ENCODE data around the gene DPP6.

Gene DPP6

GRCh38 chr7:154709840-154710520 is 657.8 kb downstream of the DPP6 start:
- DNase-seq (ENCODE audit: low read depth) = no peak

GRCh38 chr7:154720016-154720415 is 667.8 kb downstream of the DPP6 start:
- no peak for DNase-seq (ENCODE audit: low read depth)

- no peak for DNase-seq (ENCODE audit: low read depth)
Observed at GRCh38 chr7:154721086-154721485, 668.9 kb downstream of the DPP6 start.

- no peak for DNase-seq (ENCODE audit: low read depth)
Observed at GRCh38 chr7:154726368-154726767, 674.2 kb downstream of the DPP6 start.

GRCh38 chr7:154729056-154729455 is 676.9 kb downstream of the DPP6 start:
- no peak for DNase-seq (ENCODE audit: low read depth)

GRCh38 chr7:154735766-154736165 is 683.6 kb downstream of the DPP6 start:
- DNase-seq (ENCODE audit: low read depth) = no peak

- DNase-seq (ENCODE audit: low read depth) = no peak
Observed at GRCh38 chr7:154736389-154736788, 684.2 kb downstream of the DPP6 start.

- DNase-seq (ENCODE audit: low read depth) = no peak
Observed at GRCh38 chr7:154738216-154738615, 686.0 kb downstream of the DPP6 start.

- DNase-seq (ENCODE audit: low read depth) = no peak
Observed at GRCh38 chr7:154741131-154741530, 688.9 kb downstream of the DPP6 start.

GRCh38 chr7:154743206-154743605 is 691.0 kb downstream of the DPP6 start:
- DNase-seq (ENCODE audit: low read depth) = no peak

GRCh38 chr7:154744256-154744860 is 692.2 kb downstream of the DPP6 start:
- no peak for DNase-seq (ENCODE audit: low read depth)

- DNase-seq (ENCODE audit: low read depth) = no peak
Observed at GRCh38 chr7:154744861-154745258, 692.7 kb downstream of the DPP6 start.

GRCh38 chr7:154746571-154747360 is 694.6 kb downstream of the DPP6 start:
- DNase-seq (ENCODE audit: low read depth) = no peak

- DNase-seq (ENCODE audit: low read depth) = no peak
Observed at GRCh38 chr7:154748089-154748786, 696.0 kb downstream of the DPP6 start.

- no peak for DNase-seq (ENCODE audit: low read depth)
Observed at GRCh38 chr7:154750353-154750801, 698.2 kb downstream of the DPP6 start.

- no peak for DNase-seq (ENCODE audit: low read depth)
Observed at GRCh38 chr7:154753226-154753625, 701.0 kb downstream of the DPP6 start.

GRCh38 chr7:154757756-154758155 is 705.6 kb downstream of the DPP6 start:
- DNase-seq (ENCODE audit: low read depth) = no peak

- DNase-seq (ENCODE audit: low read depth) = no peak
Observed at GRCh38 chr7:154759989-154760388, 707.8 kb downstream of the DPP6 start.

GRCh38 chr7:154765118-154765517 is 712.9 kb downstream of the DPP6 start:
- no peak for DNase-seq (ENCODE audit: low read depth)

- no peak for DNase-seq (ENCODE audit: low read depth)
Observed at GRCh38 chr7:154767142-154767541, 714.9 kb downstream of the DPP6 start.

GRCh38 chr7:154767821-154768415 is 715.7 kb downstream of the DPP6 start:
- no peak for DNase-seq (ENCODE audit: low read depth)

- no peak for DNase-seq (ENCODE audit: low read depth)
Observed at GRCh38 chr7:154769001-154769400, 716.8 kb downstream of the DPP6 start.

All from stimulated activated CD8-positive, alpha-beta memory T cell treated with anti-CD3 and anti-CD28 coated beads, Interleukin-12 subunit alpha, Interleukin-12 subunit beta, amount 100 ng/mL, for 1 hour (primary cell).